ENCODE results near the gene CCL3.

CCL3 gene

GRCh38 chr17:36055921-36056520 is 33.9 kb downstream of the CCL3 start:
- in situ Hi-C loops (cut with HindIII; ENCODE audit: low sequenced_read_pairs) = no loop called here

GRCh38 chr17:36055171-36055570 is 34.8 kb downstream of the CCL3 start:
- in situ Hi-C loops (cut with HindIII; ENCODE audit: low sequenced_read_pairs) = no loop called here

GRCh38 chr17:36049643-36050042 is 40.3 kb downstream of the CCL3 start:
- in situ Hi-C loops (cut with HindIII; ENCODE audit: low sequenced_read_pairs) = no loop called here

- in situ Hi-C loops (cut with HindIII; ENCODE audit: low sequenced_read_pairs) = no loop called here
These were observed 41.9 kb downstream of the CCL3 start for GRCh38 chr17:36048066-36048465.

Measured in endothelial cell of hepatic sinusoid (primary cell).